GM21515 (cell line): ENCODE results near the gene CLDN14.

Experiments
- ATAC-seq: cut with Tn5 transposase; IDR thresholded peaks from one replicate; pipeline ENCODE4 v1.9.1; 2021; ENCODE audit not compliant: unreplicated experiment

Gene CLDN14

GRCh38 chr21:36436829-36437744 is 42.8 kb downstream of the CLDN14 start:
- no peak for ATAC-seq

DNA sequence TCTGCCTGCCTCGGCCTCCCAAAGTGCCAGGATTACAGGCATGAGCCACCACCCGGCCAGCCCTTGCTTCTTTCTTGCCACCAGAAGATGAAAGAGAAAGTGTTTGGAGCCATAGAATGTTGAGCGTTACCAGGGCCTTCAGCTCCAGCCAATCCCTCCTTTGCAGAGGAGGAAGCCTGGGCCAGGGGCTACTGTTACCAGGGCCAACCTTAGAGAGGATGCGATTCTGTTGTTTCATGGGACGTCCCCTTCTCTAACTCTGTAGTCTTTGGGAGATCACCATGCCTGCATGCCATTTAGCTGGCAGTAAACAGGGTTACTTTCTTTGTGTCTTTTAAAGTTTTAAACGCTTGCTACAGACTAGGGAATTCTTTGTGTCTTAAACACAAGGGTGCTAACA is 45.8 kb downstream of the CLDN14 start:
- no peak for ATAC-seq

DNA sequence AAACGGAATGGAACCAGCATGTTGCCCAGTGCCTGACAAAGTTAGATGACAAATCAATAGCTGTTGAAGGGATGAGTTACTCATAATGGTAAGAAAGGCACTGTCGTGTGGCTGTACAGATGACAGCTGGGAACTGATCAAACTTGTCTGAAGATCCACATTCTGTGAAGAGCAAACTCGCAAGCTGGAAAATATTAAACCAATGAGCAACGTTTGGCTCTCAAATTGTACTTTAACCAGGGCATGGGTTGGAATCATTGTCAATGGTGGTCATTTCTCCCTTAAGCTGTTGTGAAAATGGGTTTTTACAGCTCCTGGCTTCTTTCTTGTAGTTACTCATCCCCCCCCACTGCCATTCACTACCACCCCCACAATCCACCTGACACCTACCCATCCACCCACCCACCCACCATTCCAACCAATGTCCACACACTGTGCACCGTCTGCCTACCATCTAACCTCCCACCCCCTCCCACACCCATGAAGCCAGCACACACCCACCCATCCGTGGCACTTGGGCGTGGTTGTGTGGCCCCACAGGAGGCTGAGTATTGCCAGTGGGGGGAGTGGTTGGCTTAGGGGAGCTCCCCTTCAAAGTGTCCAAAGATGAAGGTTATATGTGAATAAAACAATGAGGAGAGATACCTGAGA is 46.7 kb downstream of the CLDN14 start:
- ATAC-seq, result no peak

DNA sequence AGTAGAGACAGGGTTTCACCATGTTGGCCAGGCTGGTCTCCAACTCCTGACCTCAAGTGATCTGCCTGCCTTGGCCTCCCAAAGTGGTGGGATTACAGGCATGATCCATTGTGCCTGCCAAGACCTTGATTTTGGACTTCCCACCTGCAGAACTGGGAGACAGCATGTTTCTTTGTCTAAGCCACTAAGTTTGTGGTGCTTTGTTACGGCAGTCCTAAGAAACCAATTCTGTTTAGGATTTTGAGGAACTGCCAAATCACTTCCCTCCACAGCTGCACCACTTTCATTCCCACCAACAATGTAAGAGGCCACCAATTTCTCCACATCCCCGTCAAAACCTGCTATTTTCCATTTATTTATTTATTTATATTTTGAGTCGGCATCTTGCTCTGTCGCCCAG is 48.7 kb downstream of the CLDN14 start:
- no peak for ATAC-seq

- ATAC-seq, result no peak
Measured at GRCh38 chr21:36430841-36431240, 49.1 kb downstream of the CLDN14 start.

GRCh38 chr21:36429947-36430546 is 49.9 kb downstream of the CLDN14 start:
- peak; percentile 76 for ATAC-seq

DNA sequence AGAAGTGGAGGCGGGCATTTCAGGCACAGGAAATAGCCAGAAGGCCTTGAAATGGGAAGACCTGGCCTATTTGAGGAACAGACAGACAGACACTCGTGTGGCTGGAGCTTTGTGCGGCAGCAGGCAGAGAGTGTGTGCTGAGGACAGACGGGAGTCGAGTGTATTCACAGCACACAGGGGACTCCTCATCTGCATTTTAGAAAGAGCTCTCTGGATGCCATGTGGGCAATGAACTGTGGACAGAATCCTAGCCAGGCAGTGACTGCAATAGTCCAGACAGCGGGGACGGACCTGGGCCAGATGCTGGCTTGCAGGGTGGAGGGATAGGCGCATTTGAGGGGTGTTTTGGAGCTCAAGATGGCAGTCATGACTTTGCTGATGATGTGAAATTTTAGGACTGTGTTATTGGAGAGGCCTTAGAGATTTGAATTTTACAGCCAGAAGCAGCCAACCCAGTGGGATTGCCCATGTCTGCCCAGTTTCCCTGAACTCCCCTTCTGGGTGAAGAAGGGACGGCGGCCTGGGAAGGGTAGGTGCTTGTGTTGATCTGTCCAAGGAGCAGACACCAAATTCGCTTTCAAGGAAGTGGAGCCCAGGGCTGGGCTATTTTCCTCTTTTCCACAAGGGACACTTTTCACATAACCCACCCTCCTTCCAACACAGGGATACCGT is 51.0 kb downstream of the CLDN14 start:
- no peak for ATAC-seq

GRCh38 chr21:36427502-36427901 is 52.4 kb downstream of the CLDN14 start:
- no peak for ATAC-seq

GRCh38 chr21:36425286-36425685 is 54.6 kb downstream of the CLDN14 start:
- ATAC-seq, result no peak

DNA sequence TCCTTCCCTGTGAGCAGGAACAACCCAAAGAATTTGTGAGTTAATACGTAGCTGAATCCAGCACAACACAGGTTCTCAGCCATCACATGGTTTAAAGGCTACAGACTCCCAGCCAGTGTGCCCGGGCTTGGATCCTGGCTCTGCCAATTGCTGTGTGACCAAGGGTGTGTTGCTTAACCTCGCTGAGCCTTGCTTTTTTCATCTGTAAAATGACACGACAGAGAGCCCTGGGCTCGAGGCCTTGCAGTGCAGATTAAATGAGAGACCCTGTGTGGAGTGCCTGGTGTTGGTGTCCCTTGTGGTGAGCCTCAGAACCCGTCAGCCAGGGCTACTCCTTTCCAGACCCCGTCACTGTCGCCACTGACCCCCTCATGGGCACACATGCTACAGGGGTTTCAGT is 55.3 kb downstream of the CLDN14 start:
- ATAC-seq, result no peak

DNA sequence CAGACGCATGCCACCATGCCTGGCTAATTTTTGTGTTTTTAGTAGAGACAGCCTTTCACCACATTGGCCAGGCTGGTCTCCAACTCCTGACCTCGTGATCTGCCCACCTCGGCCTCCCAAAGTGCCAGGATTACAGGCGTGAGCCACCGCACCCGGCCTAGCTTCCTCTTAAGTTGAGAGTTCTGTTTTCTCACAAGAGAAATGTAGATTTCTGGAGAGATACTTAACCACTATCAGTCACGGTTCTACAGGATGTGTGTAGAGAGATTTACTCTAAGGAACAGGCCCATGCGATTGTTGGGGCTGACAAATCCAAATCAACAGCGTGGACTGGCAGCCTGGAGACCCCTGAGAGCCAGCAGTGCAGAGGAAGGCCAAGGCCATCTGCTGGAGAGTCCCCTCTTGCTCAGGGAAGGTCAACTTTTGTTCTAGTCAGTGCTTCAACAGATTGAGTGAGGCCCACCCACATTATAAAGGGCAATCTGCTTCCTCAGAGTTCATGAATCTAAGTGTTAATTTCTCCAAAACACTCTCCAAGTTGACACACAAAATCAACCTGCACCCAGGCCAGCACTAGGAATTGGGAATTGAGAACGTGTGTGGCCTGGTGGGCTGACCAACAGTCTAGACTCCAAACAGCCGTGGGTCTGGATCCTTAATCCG is 56.0 kb downstream of the CLDN14 start:
- no peak for ATAC-seq

DNA sequence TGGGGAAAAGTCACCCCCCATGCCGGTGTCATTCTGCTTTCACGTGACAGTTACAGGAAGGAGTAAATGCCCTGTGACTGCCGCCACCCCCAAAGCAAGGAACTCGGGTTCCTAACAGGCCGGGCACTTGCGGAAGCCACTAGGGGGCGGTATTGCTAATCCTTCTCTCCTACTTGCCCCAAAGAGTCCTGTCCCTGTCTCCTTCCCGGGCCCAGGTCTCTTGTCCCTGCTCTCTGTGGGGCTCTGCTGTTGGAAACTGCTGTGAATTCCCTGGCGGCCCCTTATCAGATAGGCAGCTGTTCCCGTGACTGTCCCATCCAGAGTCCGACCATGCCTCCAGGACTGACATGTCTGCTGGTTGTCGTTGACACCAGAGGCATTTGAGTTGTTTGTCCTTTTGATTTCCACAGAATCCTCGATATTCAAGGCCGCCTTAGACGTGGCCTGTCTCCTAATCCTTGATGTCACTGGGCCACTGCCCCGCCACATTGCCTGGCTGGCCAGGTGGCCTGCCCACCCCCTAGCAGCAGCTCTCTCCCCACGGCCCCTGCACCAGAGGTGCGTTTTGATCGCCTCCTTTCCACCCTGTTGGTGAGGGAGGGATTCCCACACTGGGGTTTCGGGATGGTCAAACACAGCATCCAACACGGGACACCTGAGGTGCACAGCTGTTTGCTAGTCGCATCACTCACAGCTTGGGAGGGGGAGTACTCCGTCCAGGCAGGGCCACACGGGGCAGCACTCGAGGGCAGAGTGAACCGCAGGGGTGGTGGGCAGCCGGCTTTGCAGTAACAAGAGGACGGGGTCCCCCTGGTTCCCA is 57.4 kb downstream of the CLDN14 start:
- ATAC-seq, result no peak

DNA sequence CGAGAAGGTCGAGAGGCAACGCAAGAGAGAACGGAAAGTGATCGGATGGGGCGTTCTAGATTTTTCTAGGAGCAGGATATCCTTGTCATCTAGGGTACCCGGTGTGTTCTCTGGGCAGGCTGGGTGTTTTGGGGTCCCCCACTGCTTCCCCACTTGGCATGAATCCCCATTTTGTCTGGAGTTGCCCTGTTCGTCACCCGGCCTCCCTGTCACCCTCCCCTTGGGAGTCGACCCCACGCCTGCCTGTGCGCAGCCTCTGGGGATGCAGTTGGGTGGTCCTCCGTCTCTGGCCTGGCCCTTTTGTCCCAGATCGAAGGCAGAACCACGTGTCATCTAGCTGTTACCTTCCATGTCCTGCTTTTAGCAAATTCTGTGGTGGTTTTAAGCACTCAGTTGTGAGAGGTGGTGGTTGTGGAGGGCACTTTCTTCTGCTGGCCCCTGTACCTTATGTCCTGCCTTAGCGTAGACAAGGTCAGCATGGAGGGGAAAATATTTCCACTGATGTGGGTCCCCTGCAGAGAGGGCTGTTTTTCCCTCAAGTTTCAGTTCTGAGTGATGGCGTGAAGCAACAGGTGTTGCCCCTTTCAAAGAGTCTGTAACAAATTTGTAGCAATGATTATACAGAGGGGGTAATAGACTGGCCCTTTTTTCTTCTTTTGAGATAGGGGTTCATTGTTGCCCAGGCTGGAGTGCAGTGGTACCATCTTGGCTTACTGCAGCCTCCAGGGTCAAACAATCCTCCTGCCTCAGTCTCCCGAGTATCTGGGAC is 59.2 kb downstream of the CLDN14 start:
- no peak for ATAC-seq

GRCh38 chr21:36419996-36420395 is 59.9 kb downstream of the CLDN14 start:
- ATAC-seq, result no peak

GRCh38 chr21:36419241-36419640 is 60.7 kb downstream of the CLDN14 start:
- ATAC-seq, result no peak

DNA sequence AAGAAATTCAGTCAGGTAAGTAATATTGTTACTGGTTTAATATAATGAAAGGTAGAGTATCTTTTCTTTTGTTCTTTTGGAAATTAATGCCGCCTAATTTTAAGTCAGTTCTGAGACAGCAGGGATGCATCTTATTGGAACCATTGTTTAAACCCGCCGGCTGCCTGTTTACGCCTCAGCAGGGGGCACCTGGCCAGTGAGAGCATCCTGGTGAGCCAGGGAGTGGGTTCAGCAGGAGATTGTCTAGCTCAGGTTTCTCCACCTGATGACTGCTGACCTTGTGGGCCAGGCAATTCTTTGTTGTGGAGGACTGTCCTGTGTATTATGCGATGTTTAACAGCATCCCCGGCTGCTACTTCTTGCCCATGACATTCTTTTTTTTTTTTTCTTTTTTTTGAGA is 64.5 kb downstream of the CLDN14 start:
- no peak for ATAC-seq

DNA sequence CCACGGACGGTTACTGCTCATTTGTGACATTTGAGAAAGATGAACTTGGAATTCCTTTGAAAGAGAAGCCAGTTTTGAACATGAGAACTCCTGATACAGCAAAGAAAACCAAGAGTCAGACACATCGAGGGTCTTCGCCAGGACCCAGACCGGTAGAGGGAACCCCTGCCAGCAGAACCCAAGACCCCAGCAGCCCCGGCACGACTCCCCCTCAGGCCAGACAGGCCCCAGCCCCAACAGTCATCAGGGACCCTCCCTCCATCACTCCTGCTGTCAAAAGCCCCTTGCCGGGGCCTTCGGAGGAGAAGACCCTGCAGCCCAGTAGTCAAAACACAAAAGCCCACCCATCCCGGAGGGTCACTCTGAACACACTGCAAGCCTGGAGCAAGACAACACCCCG is 67.0 kb downstream of the CLDN14 start:
- ATAC-seq, result no peak

GRCh38 chr21:36411301-36411700 is 68.6 kb downstream of the CLDN14 start:
- ATAC-seq, result no peak
